Hindlimb muscle (tissue), 1 donor: ENCODE results near the gene GMPR2. TPM values are rescaled to one million over a fixed set of nuclear protein-coding genes. Genes with fewer than 3 reads are reported as not detected.
A peak's percentile ranks its signal among the peaks of the same experiment; 100 is the strongest.

Source experiments
- DNase-seq: peaks from one replicate; pipeline ENCODE4 v3.0.0-alpha.2; 2013
- polyA plus RNA-seq: library from polyadenylated mRNA; unstranded; fragments of 120-200 nt; gene quantifications from one replicate; pipeline ENCODE4 v1.2.1, GENCODE V29; 2013; ENCODE audit not compliant: insufficient read length

The GMPR2 gene
- polyA plus RNA-seq, 1 donor, result 45.8 TPM

GRCh38 chr14:24268225-24268624 lies 35.5 kb downstream of the GMPR2 start:
- DNase-seq, result no peak

GRCh38 chr14:24269368-24269767 lies 36.6 kb downstream of the GMPR2 start:
- no peak for DNase-seq

GRCh38 chr14:24269910-24270536 lies 37.3 kb downstream of the GMPR2 start:
- no peak for DNase-seq

GRCh38 chr14:24270537-24271133 lies 37.9 kb downstream of the GMPR2 start:
- DNase-seq, result no peak

GRCh38 chr14:24271134-24271833 lies 38.6 kb downstream of the GMPR2 start, which contains the start of gene RABGGTA:
Gene RABGGTA (minus strand): TSS chr14:24271597. CDS start chr14:24271115, 482 bp downstream.
- DNase-seq, result peak; percentile 89

- no peak for DNase-seq
Observed at GRCh38 chr14:24271834-24272263, 39.1 kb downstream of the GMPR2 start.

GRCh38 chr14:24272467-24272866 lies 39.7 kb downstream of the GMPR2 start:
- DNase-seq, result no peak

GRCh38 chr14:24273422-24273998 lies 40.8 kb downstream of the GMPR2 start:
- DNase-seq, result no peak

GRCh38 chr14:24274101-24274543 lies 41.4 kb downstream of the GMPR2 start:
- no peak for DNase-seq

GRCh38 chr14:24277071-24277470 lies 44.3 kb downstream of the GMPR2 start:
- DNase-seq, result no peak

GRCh38 chr14:24277606-24278321 lies 45.0 kb downstream of the GMPR2 start:
- DNase-seq, result no peak

- no peak for DNase-seq
Observed at GRCh38 chr14:24278424-24278823, 45.7 kb downstream of the GMPR2 start.

- no peak for DNase-seq
Observed at GRCh38 chr14:24279301-24280186, 46.8 kb downstream of the GMPR2 start.

GRCh38 chr14:24280797-24281460 lies 48.2 kb downstream of the GMPR2 start:
- DNase-seq, result no peak

- no peak for DNase-seq
Observed at GRCh38 chr14:24281636-24282035, 48.9 kb downstream of the GMPR2 start.

GRCh38 chr14:24282736-24283135 lies 50.0 kb downstream of the GMPR2 start:
- no peak for DNase-seq

- no peak for DNase-seq
Observed at GRCh38 chr14:24283796-24284460, 51.2 kb downstream of the GMPR2 start.

GRCh38 chr14:24284501-24285035 lies 51.8 kb downstream of the GMPR2 start:
- DNase-seq, result no peak

GRCh38 chr14:24285351-24285750 lies 52.6 kb downstream of the GMPR2 start:
- DNase-seq, result no peak

- DNase-seq, result no peak
Observed at GRCh38 chr14:24286996-24287395, 54.3 kb downstream of the GMPR2 start.
